HCEC 1CT (cell line): ENCODE measurements around the gene USHBP1.

Experiments
- DNase-seq: peaks from one replicate; pipeline ENCODE4 v3.0.0-alpha.2; 2017

Gene USHBP1

GRCh38 chr19:17260842-17261325 is 3.7 kb downstream of the USHBP1 start:
- peak; percentile 66 for DNase-seq

- DNase-seq, result no peak
Measured at GRCh38 chr19:17259934-17260333, 4.6 kb downstream of the USHBP1 start.

- DNase-seq, result no peak
Measured at GRCh38 chr19:17259118-17259780, 5.3 kb downstream of the USHBP1 start.

GRCh38 chr19:17256130-17256529 is 8.4 kb downstream of the USHBP1 start:
- no peak for DNase-seq

GRCh38 chr19:17255150-17255621 is 9.4 kb downstream of the USHBP1 start:
- no peak for DNase-seq

- no peak for DNase-seq
Measured at GRCh38 chr19:17254636-17255035, 9.9 kb downstream of the USHBP1 start.

GRCh38 chr19:17249887-17250548 is 14.5 kb downstream of the USHBP1 start:
- DNase-seq, result no peak

GRCh38 chr19:17248011-17248776 is 16.4 kb downstream of the USHBP1 start:
- DNase-seq, result no peak

- peak; percentile 78 for DNase-seq
Measured at GRCh38 chr19:17246681-17247425, 17.7 kb downstream of the USHBP1 start.

GRCh38 chr19:17245535-17245984 is 19.0 kb downstream of the USHBP1 start, which contains the start of gene NR2F6:
Gene NR2F6, minus strand, starts transcription at chr19:17245919. Its CDS starts 699 bp downstream, at chr19:17245220.
- no peak for DNase-seq

GRCh38 chr19:17244618-17245534 is 19.7 kb downstream of the USHBP1 start:
- no peak for DNase-seq

- DNase-seq, result peak; percentile 32
Measured at GRCh38 chr19:17243830-17244617, 20.5 kb downstream of the USHBP1 start.

- no peak for DNase-seq
Measured at GRCh38 chr19:17243211-17243829, 21.2 kb downstream of the USHBP1 start.

- DNase-seq, result no peak
Measured at GRCh38 chr19:17242431-17243208, 21.9 kb downstream of the USHBP1 start.

GRCh38 chr19:17240826-17241399 is 23.6 kb downstream of the USHBP1 start:
- DNase-seq, result no peak

GRCh38 chr19:17240062-17240752 is 24.3 kb downstream of the USHBP1 start:
- DNase-seq, result no peak

GRCh38 chr19:17237747-17238706 is 26.5 kb downstream of the USHBP1 start:
- DNase-seq, result no peak
